T-helper 17 cell (primary cell): ENCODE data around the gene PLEKHA3. TPM values are rescaled to one million over a fixed set of nuclear protein-coding genes. Genes with fewer than 3 reads are reported as not detected.
A peak's percentile ranks its signal among the peaks of the same experiment; 100 is the strongest.

Experiments
- ATAC-seq: fragments of 150-1000 bp; cut with Tn5 transposase; 2 replicates; pipeline ENCODE4 v1.10.0; 2021; ENCODE audit warnings: mild to moderate bottlenecking, moderate library complexity
- DNase-seq, 3 donors: peaks; one replicate each; pipeline versions ENCODE4 v3.0.0 to v3.0.0-alpha.2; 2020 to 2021
- H3K9me3 ChIP-seq: one replicate; pipeline ENCODE4 v1.7.0; 2013; ENCODE audit warnings: low read length, mild to moderate bottlenecking; ENCODE audit not compliant: control insufficient read depth, poor library complexity, severe bottlenecking
- H3K27ac Mint-ChIP-seq: one replicate; pipeline ENCODE4 v1.8.0; 2022; ENCODE audit warnings: mild to moderate bottlenecking, moderate library complexity, mixed read lengths
- H3K27me3 Mint-ChIP-seq: one replicate; pipeline ENCODE4 v1.8.0; 2022; ENCODE audit warnings: mixed read lengths
- H3K36me3 Mint-ChIP-seq: one replicate; pipeline ENCODE4 v1.8.0; 2022; ENCODE audit warnings: low read depth, mixed read lengths
- H3K4me1 Mint-ChIP-seq: one replicate; pipeline ENCODE4 v1.8.0; 2022; ENCODE audit warnings: mild to moderate bottlenecking, mixed read lengths
- H3K4me3 Mint-ChIP-seq: one replicate; pipeline ENCODE4 v1.8.0; 2022; ENCODE audit warnings: mild to moderate bottlenecking, moderate library complexity, mixed read lengths
- total RNA-seq, 4 donors: library from RNA in 2 of 4; stranded (reverse) in 2 of 4; gene quantifications; one replicate each; pipeline ENCODE4 v1.2.3 and lab custom pipeline; 2022 to 2026

Gene PLEKHA3
- total RNA-seq (10 to 100 TPM; 24.9 to 26.5 TPM), total RNA-seq (lab: John Stamatoyannopoulos, UW) (30.8 to 35.2 reads per million in 2 donors)

DNA sequence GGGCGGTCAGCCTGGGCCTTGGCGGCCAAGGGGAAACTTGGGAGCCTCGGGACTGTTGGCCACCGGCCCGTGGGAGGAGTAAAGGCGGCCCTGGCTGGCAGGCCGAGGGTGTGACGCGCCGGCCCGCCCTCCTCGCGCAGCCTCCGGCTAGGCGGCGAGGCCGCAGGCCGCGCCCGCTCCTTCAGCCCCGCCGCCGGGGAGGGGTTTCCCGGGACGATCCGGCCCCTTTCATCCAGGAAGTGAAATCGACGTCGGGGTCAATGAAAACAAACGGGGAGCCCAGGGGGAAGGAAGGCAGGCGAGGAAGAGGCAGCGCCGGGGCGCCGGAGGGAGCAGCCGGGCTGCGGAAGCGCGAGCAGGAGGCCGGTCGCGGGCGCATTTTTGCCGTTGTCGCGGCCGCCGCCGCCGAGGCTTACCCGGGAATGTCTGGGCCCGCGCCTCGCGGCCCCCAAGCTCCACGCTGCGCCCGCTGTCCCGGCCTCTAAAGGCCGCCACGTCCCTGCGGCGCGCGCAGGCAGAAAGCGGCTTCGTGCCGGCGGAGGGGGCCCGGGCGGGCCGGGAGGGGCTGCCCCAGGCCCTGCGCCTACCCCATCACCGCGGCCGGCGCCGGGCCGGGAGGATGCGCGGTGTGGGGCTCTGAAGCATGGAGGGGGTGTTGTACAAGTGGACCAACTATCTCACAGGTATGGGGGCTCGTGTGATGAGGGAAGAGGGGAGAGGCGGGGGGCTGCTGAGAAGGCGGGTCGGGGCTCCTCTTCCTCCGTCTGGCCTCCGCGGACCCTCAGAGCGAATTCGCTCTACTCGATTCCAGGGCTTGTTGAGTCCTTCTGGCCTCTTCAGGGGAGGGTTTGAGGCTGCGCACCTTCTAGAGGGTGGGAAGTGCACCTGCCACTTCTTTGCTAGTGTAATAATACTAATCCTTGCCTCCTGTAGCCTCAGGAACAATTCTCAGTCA, at the start of gene PLEKHA3:
TSS of gene PLEKHA3 (plus strand) at position 231 of the 955 bp plus-strand sequence. CDS start at position 644, 413 bp downstream.
- peaks cover 41% of the 10 kb centered on the region for H3K4me1 Mint-ChIP-seq
- peak within 1 kb of the TSS; percentile 99 for H3K4me3 Mint-ChIP-seq
- H3K27ac Mint-ChIP-seq: peak within 1 kb of the TSS; percentile 99
- peak; percentile 66 for ATAC-seq
- peaks cover 3% of the 10 kb centered on the region for H3K36me3 Mint-ChIP-seq
- H3K9me3 ChIP-seq: no peaks in the 10 kb centered on the region
- no peaks in the 10 kb centered on the region for H3K27me3 Mint-ChIP-seq
- peak; percentile 50 to 73 (median 73) for DNase-seq

DNA sequence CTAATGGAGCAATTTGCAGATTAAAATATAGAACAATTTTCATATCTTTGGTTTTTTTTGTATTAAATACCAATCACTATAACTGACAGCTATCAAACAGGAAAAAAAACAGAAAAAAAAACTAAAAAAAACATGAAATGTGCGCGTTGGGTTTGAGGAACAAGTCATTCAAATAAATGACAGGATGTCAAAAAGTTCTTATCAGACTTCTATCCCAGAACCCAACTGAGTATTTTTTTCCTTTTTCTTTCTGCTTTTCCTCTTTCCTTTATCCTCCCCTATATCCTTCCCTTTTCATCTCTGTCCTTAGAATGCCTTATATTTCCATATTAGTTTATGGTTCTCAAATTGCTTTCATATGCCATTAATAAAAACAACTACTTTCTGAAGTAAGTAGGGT, 43.6 kb upstream of the PLEKHA3 start:
- H3K4me1 Mint-ChIP-seq: peaks cover 11% of the 10 kb centered on the region
- DNase-seq (no peak), ATAC-seq (no peak)
- no peaks in the 10 kb centered on the region for H3K27me3 Mint-ChIP-seq
- H3K27ac Mint-ChIP-seq: no peak overlapping the region
- H3K36me3 Mint-ChIP-seq: peaks cover 15% of the 10 kb centered on the region
- H3K9me3 ChIP-seq: no peaks in the 10 kb centered on the region
- H3K4me3 Mint-ChIP-seq: no peak overlapping the region

DNA sequence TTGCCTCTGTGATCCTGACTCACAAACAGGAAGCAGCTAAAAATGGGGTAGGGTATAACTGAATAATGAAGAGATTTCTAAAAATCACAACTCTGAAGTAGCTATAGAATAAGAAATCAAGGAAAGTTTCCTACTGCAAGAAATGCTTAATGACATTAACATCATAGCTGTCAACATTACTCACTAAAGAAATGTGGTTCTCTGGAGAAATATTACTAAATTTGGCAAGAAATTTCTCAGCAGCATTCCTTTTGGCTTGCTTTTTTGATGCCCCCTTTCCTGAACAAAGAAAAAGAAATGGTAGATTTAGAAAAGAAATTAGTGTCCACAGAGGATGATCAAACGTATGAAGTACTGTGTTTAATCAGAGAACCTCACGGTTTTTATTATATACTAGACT, 38.8 kb upstream of the PLEKHA3 start:
- DNase-seq (no peak), ATAC-seq (no peak)
- H3K36me3 Mint-ChIP-seq: peaks cover 16% of the 10 kb centered on the region
- H3K9me3 ChIP-seq: no peaks in the 10 kb centered on the region
- H3K27ac Mint-ChIP-seq: no peak overlapping the region
- no peaks in the 10 kb centered on the region for H3K27me3 Mint-ChIP-seq
- no peak overlapping the region for H3K4me3 Mint-ChIP-seq
- peaks cover 13% of the 10 kb centered on the region for H3K4me1 Mint-ChIP-seq

DNA sequence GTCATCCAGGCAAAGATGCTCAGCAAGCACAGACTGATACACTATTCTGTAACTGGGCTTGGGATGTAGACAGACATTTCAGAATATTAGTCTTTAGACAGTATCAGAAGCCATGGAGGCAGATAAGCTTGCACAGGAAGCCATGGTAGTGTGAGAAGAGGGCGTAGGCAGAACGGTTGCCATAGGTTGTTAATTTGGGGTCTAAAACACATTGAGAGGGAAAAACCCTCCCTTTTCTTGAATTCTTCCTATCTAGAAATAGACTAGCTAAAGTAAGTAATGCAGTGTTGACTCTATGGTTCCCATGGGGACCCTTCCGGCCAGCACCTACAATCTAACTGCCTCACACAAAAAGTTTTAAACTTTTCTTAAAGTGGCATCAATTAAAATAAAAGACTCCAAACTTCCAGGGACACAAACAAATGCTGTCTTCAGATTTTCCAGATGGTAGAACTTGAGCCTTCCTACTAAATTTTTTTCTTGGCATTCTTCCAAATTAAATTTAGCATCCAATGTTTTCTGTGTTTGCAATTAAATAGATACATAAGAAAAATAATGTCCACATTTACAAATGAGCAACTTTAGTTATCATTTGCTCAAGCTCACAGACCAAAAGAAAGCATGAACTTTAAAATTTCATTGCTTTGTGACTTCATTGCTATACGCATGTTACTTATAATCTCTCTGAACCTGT, 31.1 kb upstream of the PLEKHA3 start:
- Mint-ChIP-seq H3K27me3 (no peaks in the 10 kb centered on the region), H3K4me3 (peak overlapping the region; percentile 72), H3K4me1 (peaks cover 29% of the 10 kb centered on the region), H3K36me3 (peaks cover 6% of the 10 kb centered on the region), H3K27ac (peak overlapping the region; percentile 92)
- no peaks in the 10 kb centered on the region for H3K9me3 ChIP-seq
- ATAC-seq (no peak), DNase-seq (no peak)

DNA sequence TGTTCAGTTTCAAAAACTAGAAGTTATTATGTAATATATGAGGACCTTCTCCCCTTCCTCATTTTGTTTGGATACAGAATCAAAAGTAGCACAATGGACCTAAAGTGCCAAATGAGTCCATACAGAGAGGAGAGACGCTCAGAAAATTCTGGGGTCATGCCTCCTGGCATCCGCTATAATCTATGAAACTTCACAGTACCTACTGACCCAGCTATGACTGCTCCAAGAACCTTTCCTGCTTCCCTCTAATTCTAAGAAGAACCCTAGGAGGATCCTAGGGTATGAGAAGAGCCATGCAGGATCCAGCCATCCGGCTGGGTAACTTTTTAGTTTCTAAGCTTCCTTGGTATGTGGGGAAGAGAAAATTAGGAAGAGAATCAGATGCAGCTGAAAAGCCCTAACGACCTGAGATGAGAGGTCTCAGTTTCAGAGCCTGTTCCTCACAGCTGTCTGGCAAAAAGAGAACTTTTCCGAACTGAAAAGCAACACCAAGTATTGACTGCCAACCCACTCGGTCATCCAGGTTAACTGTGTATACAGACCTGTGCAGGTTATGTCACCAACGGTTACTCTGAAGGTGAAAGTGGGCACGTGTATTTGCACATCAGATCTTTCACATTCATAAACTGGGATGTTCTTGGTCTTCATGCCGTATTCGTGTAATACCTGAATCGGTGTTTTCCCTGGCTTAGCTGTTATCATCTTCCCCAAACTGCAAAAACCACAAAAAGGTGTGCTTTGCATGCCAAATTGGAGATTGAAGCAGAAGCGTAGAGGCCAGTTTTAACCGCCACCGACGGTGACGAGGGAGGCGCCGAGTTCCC, 30.3 kb upstream of the PLEKHA3 start:
- Mint-ChIP-seq H3K4me1 (peaks cover 28% of the 10 kb centered on the region), H3K27me3 (no peaks in the 10 kb centered on the region), H3K36me3 (peaks cover 5% of the 10 kb centered on the region), H3K27ac (peak overlapping the region; percentile 92), H3K4me3 (peak overlapping the region; percentile 93)
- ATAC-seq: no peak
- DNase-seq: no peak
- H3K9me3 ChIP-seq: no peaks in the 10 kb centered on the region

DNA sequence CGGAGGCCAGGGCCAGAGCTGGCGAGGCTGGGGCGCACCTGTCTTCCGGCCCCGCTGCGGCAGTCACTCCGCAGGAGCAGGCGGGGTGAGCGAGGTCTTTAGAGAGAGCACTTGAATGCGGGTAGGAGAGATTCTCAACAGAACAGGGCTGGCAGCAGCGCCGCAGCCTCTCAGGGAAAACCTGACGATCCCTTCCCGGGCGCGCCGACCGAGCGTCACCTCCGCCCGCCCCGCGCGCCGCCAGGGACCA, 29.8 kb upstream of the PLEKHA3 start:
- Mint-ChIP-seq H3K27me3 (no peaks in the 10 kb centered on the region), H3K36me3 (peaks cover 3% of the 10 kb centered on the region), H3K4me1 (peaks cover 25% of the 10 kb centered on the region), H3K4me3 (peak overlapping the region; percentile 93), H3K27ac (peak overlapping the region; percentile 92)
- H3K9me3 ChIP-seq: no peaks in the 10 kb centered on the region
- peak in 2 of 3 donors; percentile 77 to 83 for DNase-seq
- ATAC-seq: peak; percentile 72

DNA sequence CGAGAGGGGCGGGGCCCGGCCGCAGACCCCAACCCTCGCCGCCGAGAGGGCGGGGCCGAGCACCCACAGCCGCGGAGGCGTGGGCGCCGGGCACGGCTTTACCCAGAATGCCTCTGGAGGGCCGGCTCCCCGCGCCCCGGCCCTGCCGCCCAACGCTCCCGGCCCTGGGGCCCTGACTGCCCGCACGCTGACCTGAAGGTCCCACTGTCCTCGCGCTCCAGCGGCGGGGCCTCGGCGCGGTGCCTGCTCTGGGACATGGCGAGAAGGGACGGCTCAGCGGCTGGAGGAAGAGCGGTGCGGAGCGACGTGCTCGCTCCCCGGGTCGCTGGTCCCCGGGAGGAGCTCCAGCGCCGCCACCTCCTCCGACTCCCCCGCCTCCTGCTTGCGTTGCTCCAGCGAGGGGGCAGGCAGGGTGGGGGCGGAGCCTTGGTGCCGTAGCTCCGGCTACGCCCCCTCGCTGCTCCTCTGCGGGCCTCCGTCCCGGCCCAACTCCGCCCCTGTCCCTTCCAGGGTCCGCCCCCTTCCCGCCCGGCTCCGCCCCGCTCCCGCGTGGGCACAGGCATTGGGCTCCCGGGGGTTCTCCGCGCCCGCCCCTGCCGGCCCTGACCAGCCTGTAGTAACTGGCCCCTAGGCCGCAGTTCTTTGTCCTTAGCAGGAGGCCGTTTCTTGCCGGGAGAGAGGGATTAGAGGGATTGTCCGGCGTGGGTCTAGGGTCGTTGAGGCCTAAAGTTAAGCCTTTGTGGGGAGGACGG, 29.3 kb upstream of the PLEKHA3 start, which contains the start of the genes PJVK and PRKRA:
TSS of gene PJVK (plus strand) at position 605 of the 752 bp plus-strand sequence. CDS start 2,032 bp downstream, outside the sequence.
TSS of gene PRKRA (minus strand) at position 402 of the 752 bp plus-strand sequence. CDS start at position 257, 145 bp downstream.
- Mint-ChIP-seq H3K4me3 (peak within 1 kb of the TSS; percentile 93), H3K4me1 (peaks cover 25% of the 10 kb centered on the region), H3K36me3 (peaks cover 3% of the 10 kb centered on the region), H3K27me3 (no peaks in the 10 kb centered on the region), H3K27ac (peak within 1 kb of the TSS; percentile 92)
- no peaks in the 10 kb centered on the region for H3K9me3 ChIP-seq
- DNase-seq (peak; percentile 92 to 96 (median 94)), ATAC-seq (peak; percentile 85)

DNA sequence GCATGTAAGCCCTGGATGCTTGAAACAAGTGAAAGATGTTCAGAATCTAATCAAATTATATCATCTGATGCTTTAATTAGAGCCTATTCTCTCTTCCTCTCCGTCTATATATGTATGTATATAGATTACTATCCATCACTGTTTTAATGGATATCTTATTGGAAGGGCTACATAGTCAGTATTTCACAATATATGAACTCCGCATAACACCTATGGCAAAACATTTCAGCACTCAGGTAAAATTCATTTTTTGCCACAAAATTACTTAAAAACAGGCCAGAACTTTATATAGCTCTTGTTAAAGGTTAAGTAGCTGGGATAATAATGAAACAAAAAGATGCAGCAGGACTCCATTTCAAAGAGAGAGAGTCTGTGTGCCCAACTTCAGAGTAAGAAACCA, 27.9 kb upstream of the PLEKHA3 start:
- no peak for DNase-seq
- Mint-ChIP-seq H3K27me3 (no peaks in the 10 kb centered on the region), H3K36me3 (peaks cover 3% of the 10 kb centered on the region), H3K4me3 (peak overlapping the region; percentile 39), H3K27ac (no peak overlapping the region), H3K4me1 (peaks cover 25% of the 10 kb centered on the region)
- ATAC-seq: no peak
- no peaks in the 10 kb centered on the region for H3K9me3 ChIP-seq

DNA sequence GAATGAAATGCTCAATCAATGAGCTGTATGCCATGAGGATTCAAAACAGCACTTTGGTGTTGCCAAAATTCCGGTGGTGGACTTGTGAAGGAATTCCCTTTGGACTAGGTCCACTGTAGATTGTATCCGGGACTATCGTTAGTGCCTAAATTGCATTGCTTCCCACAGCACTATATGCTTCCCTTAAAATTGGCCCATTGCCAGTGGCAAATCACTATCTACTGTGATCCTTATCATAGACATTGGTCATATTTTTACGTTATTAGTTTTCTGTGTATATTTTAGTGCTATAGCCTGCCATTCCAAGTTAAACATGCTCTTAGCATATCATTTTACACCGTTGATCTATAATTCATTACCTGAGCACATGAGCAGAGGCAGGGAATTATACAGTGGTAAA, 27.4 kb upstream of the PLEKHA3 start:
- no peak for DNase-seq
- Mint-ChIP-seq H3K4me3 (no peak overlapping the region), H3K36me3 (peaks cover 3% of the 10 kb centered on the region), H3K4me1 (peaks cover 24% of the 10 kb centered on the region), H3K27ac (no peak overlapping the region), H3K27me3 (no peaks in the 10 kb centered on the region)
- no peaks in the 10 kb centered on the region for H3K9me3 ChIP-seq
- no peak for ATAC-seq

DNA sequence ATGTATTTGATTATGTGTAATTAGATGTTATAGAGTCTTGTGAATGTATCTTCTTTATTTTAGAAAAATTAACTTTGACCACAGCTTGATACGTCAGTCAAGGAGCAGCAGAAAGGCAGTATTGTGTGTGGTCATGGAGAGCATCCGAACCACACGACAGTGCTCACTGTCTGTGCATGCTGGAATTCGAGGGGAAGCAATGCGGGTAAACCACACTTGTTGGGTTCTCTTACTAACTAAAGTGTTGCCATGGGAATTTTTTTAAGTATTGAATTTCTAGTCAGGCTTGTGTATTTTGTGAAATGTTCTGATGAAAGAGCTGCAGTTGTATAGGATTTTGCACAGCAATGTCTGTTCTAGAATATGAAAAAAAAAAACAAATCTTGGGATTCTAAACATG, 24.3 kb upstream of the PLEKHA3 start:
- DNase-seq: no peak
- ATAC-seq: no peak
- no peaks in the 10 kb centered on the region for H3K9me3 ChIP-seq
- Mint-ChIP-seq H3K27ac (no peak overlapping the region), H3K4me1 (peaks cover 6% of the 10 kb centered on the region), H3K36me3 (no peaks in the 10 kb centered on the region), H3K4me3 (no peak overlapping the region), H3K27me3 (no peaks in the 10 kb centered on the region)

DNA sequence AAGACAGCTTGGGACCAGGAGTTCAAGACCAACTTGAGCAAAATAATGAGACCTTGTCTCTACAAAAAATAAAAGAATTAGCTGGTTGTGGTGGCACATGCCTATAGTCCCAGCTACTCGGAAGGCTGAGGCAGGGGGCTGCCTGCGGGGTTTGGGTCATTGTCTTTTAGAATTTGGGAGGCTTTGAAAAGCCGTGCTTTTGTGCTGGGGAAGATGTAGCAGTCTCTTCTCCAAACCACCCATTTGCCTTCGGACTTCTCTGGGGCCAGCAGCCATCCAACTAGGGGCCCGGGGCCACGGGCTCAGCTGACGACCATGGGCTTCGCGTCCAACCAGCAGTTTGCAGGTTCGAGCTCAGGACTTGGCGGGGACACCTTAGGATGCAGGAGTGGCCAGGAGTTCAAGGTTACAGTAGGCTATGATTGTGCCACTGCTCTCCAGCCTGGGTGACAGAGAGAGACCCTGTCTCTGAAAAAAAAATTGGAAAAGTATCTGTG, 22.8 kb upstream of the PLEKHA3 start:
- Mint-ChIP-seq H3K36me3 (no peaks in the 10 kb centered on the region), H3K4me3 (no peak overlapping the region), H3K27me3 (no peaks in the 10 kb centered on the region), H3K27ac (no peak overlapping the region), H3K4me1 (no peaks in the 10 kb centered on the region)
- H3K9me3 ChIP-seq: no peaks in the 10 kb centered on the region
- ATAC-seq (no peak), DNase-seq (no peak)

DNA sequence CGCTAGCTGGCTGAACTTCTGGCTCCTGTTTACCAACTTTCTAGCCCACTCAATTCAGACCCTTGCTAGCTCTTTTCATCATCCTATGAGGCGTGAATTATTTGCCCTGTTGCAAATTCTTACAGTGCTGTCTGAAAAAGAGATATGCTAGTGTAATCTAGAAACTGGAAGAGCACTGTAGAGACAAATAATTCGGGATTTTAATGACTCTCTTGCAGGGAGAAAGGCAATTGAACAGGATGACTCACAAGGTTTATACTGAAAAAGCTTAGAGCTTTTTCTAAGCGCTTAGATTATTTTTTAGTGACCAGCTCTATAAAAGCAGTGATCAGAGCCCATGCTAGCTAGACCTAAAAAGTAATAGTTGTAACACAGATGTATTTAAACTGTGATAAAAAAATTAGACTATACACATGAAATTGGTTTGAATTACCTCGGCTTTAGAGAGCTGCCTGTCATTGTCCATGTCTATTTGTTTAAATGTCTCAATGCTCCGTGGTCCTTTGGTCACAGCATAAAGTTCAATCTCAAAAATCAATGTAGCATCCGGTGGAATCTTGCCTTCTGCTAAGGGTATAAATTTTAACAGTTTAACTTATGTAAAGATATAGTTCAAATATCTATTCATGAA, 10.9 kb upstream of the PLEKHA3 start:
- H3K27ac Mint-ChIP-seq: no peak overlapping the region
- H3K4me1 Mint-ChIP-seq: no peaks in the 10 kb centered on the region
- no peaks in the 10 kb centered on the region for H3K9me3 ChIP-seq
- DNase-seq (no peak), ATAC-seq (no peak)
- H3K4me3 Mint-ChIP-seq: no peak overlapping the region
- no peaks in the 10 kb centered on the region for H3K27me3 Mint-ChIP-seq
- no peaks in the 10 kb centered on the region for H3K36me3 Mint-ChIP-seq
